ENCODE results near the gene RUVBL2.
"Not testable (repeated sequence)": the region's sequence is repeated elsewhere in the genome, so short reads cannot be mapped to it uniquely, and the experiment has no call there.

RUVBL2 gene

GRCh38 chr19:49018388-49019241, 24.9 kb downstream of the RUVBL2 start:
- DNase-seq, result not testable (repeated sequence)

GRCh38 chr19:49019242-49019932, 25.7 kb downstream of the RUVBL2 start:
- peak; percentile 22 to 48 (median 25) for DNase-seq

- no peak for DNase-seq
Measured at GRCh38 chr19:49020342-49020741, 26.7 kb downstream of the RUVBL2 start.

GRCh38 chr19:49020931-49021895, 27.5 kb downstream of the RUVBL2 start:
- no peak for DNase-seq

GRCh38 chr19:49022116-49022515, 28.4 kb downstream of the RUVBL2 start:
- DNase-seq, result no peak

GRCh38 chr19:49024233-49024632, 30.5 kb downstream of the RUVBL2 start, which contains the start of gene CGB3:
Gene CGB3 (minus strand): TSS chr19:49024333. CDS start chr19:49023971, 362 bp downstream.
- not testable (repeated sequence) for DNase-seq

GRCh38 chr19:49025088-49025487, 31.4 kb downstream of the RUVBL2 start:
- DNase-seq, result not testable (repeated sequence)

- DNase-seq, result not testable (repeated sequence)
Measured at GRCh38 chr19:49025599-49025998, 31.9 kb downstream of the RUVBL2 start.

- not testable (repeated sequence) for DNase-seq
Measured at GRCh38 chr19:49028686-49029085, 35.0 kb downstream of the RUVBL2 start.

GRCh38 chr19:49029749-49030148, 36.1 kb downstream of the RUVBL2 start:
- not testable (repeated sequence) for DNase-seq

GRCh38 chr19:49030323-49030722, 36.6 kb downstream of the RUVBL2 start:
- DNase-seq, result not testable (repeated sequence)

- peak in 1 of 4 experiments; percentile 25 for DNase-seq
Measured at GRCh38 chr19:49031642-49032301, 38.1 kb downstream of the RUVBL2 start, which contains the start of gene CGB2. Gene CGB2 (plus strand): TSS chr19:49031890. CDS start chr19:49032096, 206 bp downstream.

GRCh38 chr19:49036815-49037214, 43.1 kb downstream of the RUVBL2 start, which contains the start of gene CGB1:
Gene CGB1 (minus strand): TSS chr19:49036895. CDS start chr19:49036711, 184 bp downstream.
- not testable (repeated sequence) for DNase-seq

GRCh38 chr19:49038111-49038510, 44.4 kb downstream of the RUVBL2 start:
- DNase-seq, result not testable (repeated sequence)

GRCh38 chr19:49038557-49039276, 45.0 kb downstream of the RUVBL2 start:
- not testable (repeated sequence) for DNase-seq

- not testable (repeated sequence) for DNase-seq
Measured at GRCh38 chr19:49039736-49040135, 46.0 kb downstream of the RUVBL2 start.

- no peak for DNase-seq
Measured at GRCh38 chr19:49042177-49042576, 48.5 kb downstream of the RUVBL2 start.

GRCh38 chr19:49042666-49043065, 49.0 kb downstream of the RUVBL2 start:
- not testable (repeated sequence) for DNase-seq

GRCh38 chr19:49043548-49043947, 49.9 kb downstream of the RUVBL2 start, which contains the start of gene CGB5:
Gene CGB5 (plus strand): TSS chr19:49043848. CDS start chr19:49044210, 362 bp downstream.
- DNase-seq, result not testable (repeated sequence)

- not testable (repeated sequence) for DNase-seq
Measured at GRCh38 chr19:49049011-49049410, 55.3 kb downstream of the RUVBL2 start, which contains the start of gene CGB8. Gene CGB8 (minus strand): TSS chr19:49049111. CDS start chr19:49048739, 372 bp downstream.

GRCh38 chr19:49049834-49050233, 56.1 kb downstream of the RUVBL2 start:
- DNase-seq, result not testable (repeated sequence)
